Fibroblast of lung (primary cell): Measurements from ENCODE around the gene DCP1A. TPM values are rescaled to one million over a fixed set of nuclear protein-coding genes. Genes with fewer than 3 reads are reported as not detected.
A peak's percentile ranks its signal among the peaks of the same experiment; 100 is the strongest.

Experiments used
- DNase-seq, 2 donors: peaks; one replicate each; pipeline versions ENCODE4 v3.0.0 to v3.0.0-alpha.2; 2010; ENCODE audit warnings: low read depth in 2 of 2
- H2AFZ ChIP-seq: 2 replicates; pipeline ENCODE4 v1.5.1; 2012; ENCODE audit warnings: low read length, control low read depth, inconsistent platforms
- H3K27ac ChIP-seq: 2 replicates; pipeline ENCODE4 v1.5.1; 2011; ENCODE audit warnings: low read length, control low read depth; ENCODE audit not compliant: insufficient read depth
- H3K27me3 ChIP-seq: 2 replicates; pipeline ENCODE4 v1.5.1; 2011; ENCODE audit warnings: mild to moderate bottlenecking, low read length; ENCODE audit not compliant: control insufficient read depth, insufficient read depth
- H3K36me3 ChIP-seq: 2 replicates; pipeline ENCODE4 v1.5.1; 2011; ENCODE audit warnings: low read length; ENCODE audit not compliant: control insufficient read depth, insufficient read depth
- H3K4me1 ChIP-seq: 2 replicates; pipeline ENCODE4 v1.5.1; 2011; ENCODE audit warnings: low read length; ENCODE audit not compliant: control insufficient read depth, insufficient read depth; ENCODE audit errors: extremely low read depth
- H3K4me2 ChIP-seq: 2 replicates; pipeline ENCODE4 v1.5.1; 2011; ENCODE audit warnings: low read length, control low read depth; ENCODE audit not compliant: insufficient read depth; ENCODE audit errors: extremely low read depth
- H3K4me3 ChIP-seq, 4 experiments: fragments of 200-600 bp in 1 of 4; sonication (generic) in 1 of 4; replicated peaks in 1 of 4; 2 replicates each; pipeline ENCODE4 v1.5.1; 2011 to 2016; ENCODE audit warnings: low read length in 4 of 4, low read depth in 3 of 4, mild to moderate bottlenecking in 3 of 4, control low read depth in 2 of 4, inconsistent platforms in 1 of 4, mixed read lengths in 1 of 4; ENCODE audit not compliant: insufficient read depth in 1 of 4; ENCODE audit errors: control extremely low read depth in 1 of 4
- H3K79me2 ChIP-seq: 2 replicates; pipeline ENCODE4 v1.5.1; 2012; ENCODE audit warnings: mild to moderate bottlenecking, low read length, inconsistent platforms; ENCODE audit not compliant: control insufficient read depth, insufficient read depth
- H3K9ac ChIP-seq: 2 replicates; pipeline ENCODE4 v1.5.1; 2011; ENCODE audit warnings: mild to moderate bottlenecking, low read length, control low read depth; ENCODE audit not compliant: insufficient read depth
- H3K9me3 ChIP-seq: 2 replicates; pipeline ENCODE4 v1.5.1; 2012; ENCODE audit warnings: low read depth, low read length; ENCODE audit not compliant: control insufficient read depth, insufficient read depth
- H4K20me1 ChIP-seq: 2 replicates; pipeline ENCODE4 v1.5.1; 2011; ENCODE audit warnings: low read length; ENCODE audit not compliant: control insufficient read depth, insufficient read depth; ENCODE audit errors: extremely low read depth
- CTCF ChIP-seq, 2 donors: IDR thresholded peaks in 1 of 2; conservative IDR thresholded peaks in 1 of 2; 1 replicate in 1 of 2; 2 replicates in 1 of 2; pipeline ENCODE4 v1.5.1; 2011 to 2012; ENCODE audit warnings: low read length in 2 of 2, control low read depth in 1 of 2, inconsistent platforms in 1 of 2, low read depth in 1 of 2, mild to moderate bottlenecking in 1 of 2
- EZH2 ChIP-seq: IDR thresholded peaks from 2 replicates; pipeline ENCODE4 v1.5.1; 2012; ENCODE audit warnings: low read length, control low read depth, mild to moderate bottlenecking; ENCODE audit errors: missing control alignments
- polyA plus RNA-seq, 2 donors: library from polyadenylated mRNA; depleted of rRNA in 1 of 2; stranded (reverse) in 1 of 2; unstranded in 1 of 2; fragments of >200 nt; gene quantifications; 2 replicates each; pipeline ENCODE4 v1.2.1, GENCODE V29; 2011 to 2012; ENCODE audit warnings: missing spikeins in 1 of 2
- total RNA-seq: library from RNA; depleted of rRNA; stranded (reverse); fragments of >200 nt; gene quantifications from 2 replicates; pipeline ENCODE4 v1.2.1, GENCODE V29; 2014

The DCP1A gene
- total and polyA plus RNA-seq, 2 donors (not counting 1 experiment from before 2014, with no cell fraction given), result 17.2 to 24.2 TPM

GRCh38 chr3:53235545-53235944, 111.8 kb downstream of the DCP1A start:
- no peak overlapping the region for H2AFZ ChIP-seq
- H3K9me3 ChIP-seq, result no peaks in the 10 kb centered on the region
- H3K27ac ChIP-seq, result peak overlapping the region; percentile 87
- H3K79me2 ChIP-seq, result peaks cover 43% of the 10 kb centered on the region
- H3K9ac ChIP-seq, result no peak overlapping the region
- no peak for DNase-seq
- H3K36me3 ChIP-seq, result peaks cover 56% of the 10 kb centered on the region
- H3K4me3 ChIP-seq, result no peak overlapping the region
- H4K20me1 ChIP-seq, result no peaks in the 10 kb centered on the region
- no peak for TF ChIP-seq EZH2
- no peak for TF ChIP-seq CTCF (conservative IDR thresholded peaks at IDR 0.05 in 1 of 2, IDR thresholded peaks at IDR 0.05 in 1 of 2; ENCODE audit: low read depth in 1 of 2, low read length in 2 of 2)
- H3K4me2 ChIP-seq, result no peak overlapping the region
- peaks cover 22% of the 10 kb centered on the region for H3K4me1 ChIP-seq
- no peaks in the 10 kb centered on the region for H3K27me3 ChIP-seq

GRCh38 chr3:53234841-53235232, 112.5 kb downstream of the DCP1A start:
- peaks cover 36% of the 10 kb centered on the region for H3K79me2 ChIP-seq
- no peak overlapping the region for H3K4me3 ChIP-seq
- no peak for TF ChIP-seq CTCF (conservative IDR thresholded peaks at IDR 0.05 in 1 of 2, IDR thresholded peaks at IDR 0.05 in 1 of 2; ENCODE audit: low read depth in 1 of 2, low read length in 2 of 2)
- TF ChIP-seq EZH2, result no peak
- H3K9ac ChIP-seq, result no peak overlapping the region
- no peaks in the 10 kb centered on the region for H3K9me3 ChIP-seq
- no peak overlapping the region for H3K27ac ChIP-seq
- H3K4me2 ChIP-seq, result no peak overlapping the region
- H4K20me1 ChIP-seq, result no peaks in the 10 kb centered on the region
- no peak overlapping the region for H2AFZ ChIP-seq
- H3K27me3 ChIP-seq, result no peaks in the 10 kb centered on the region
- H3K36me3 ChIP-seq, result peaks cover 60% of the 10 kb centered on the region
- no peak for DNase-seq
- H3K4me1 ChIP-seq, result peaks cover 22% of the 10 kb centered on the region

GRCh38 chr3:53234130-53234840, 113.1 kb downstream of the DCP1A start:
- Histone ChIP-seq H3K27ac (no peak overlapping the region), H3K4me1 (peaks cover 22% of the 10 kb centered on the region), H3K79me2 (peaks cover 34% of the 10 kb centered on the region), H3K9ac (no peak overlapping the region), H3K4me2 (no peak overlapping the region), H3K4me3 (no peak overlapping the region), H3K27me3 (no peaks in the 10 kb centered on the region), H3K9me3 (no peaks in the 10 kb centered on the region), H2AFZ (no peak overlapping the region), H3K36me3 (peaks cover 63% of the 10 kb centered on the region), H4K20me1 (no peaks in the 10 kb centered on the region)
- DNase-seq, result no peak
- TF ChIP-seq EZH2 (no peak), CTCF (conservative IDR thresholded peaks at IDR 0.05 in 1 of 2, IDR thresholded peaks at IDR 0.05 in 1 of 2; ENCODE audit: low read depth in 1 of 2, low read length in 2 of 2) (no peak)

Other genes with a start within 250 kb of the DCP1A start
- gene RFT1, start 217.1 kb downstream of the DCP1A start, total RNA-seq, result 9.0 and 9.7 TPM in 2 replicates
- gene RFT1, start 217.1 kb downstream of the DCP1A start, polyA plus RNA-seq, result 20.5 and 25.2 TPM in 2 replicates
- gene PRKCD, start 186.3 kb downstream of the DCP1A start, total RNA-seq, result 1.0 and 3.8 TPM in 2 replicates
- gene PRKCD, start 186.3 kb downstream of the DCP1A start, polyA plus RNA-seq, result 21.2 and 23.2 TPM in 2 replicates
- 810 and 846 TPM in 2 replicates for gene TKT, start 91.5 kb downstream of the DCP1A start, total RNA-seq
- gene TKT, start 91.5 kb downstream of the DCP1A start, polyA plus RNA-seq, result 163 and 225 TPM in 2 replicates
- 0.17 and 0.77 TPM in 2 replicates for gene CACNA1D, start 147.1 kb upstream of the DCP1A start, total RNA-seq
- 0.33 and 0.37 TPM in 2 replicates for gene CACNA1D, start 147.1 kb upstream of the DCP1A start, polyA plus RNA-seq